ENCODE measurements around the gene ACAD9.

- TF ChIP-seq CTCF (IDR thresholded peaks at IDR 0.05) = no peak
- TF ChIP-seq POLR2A (IDR thresholded peaks at IDR 0.05) = no peak
Measured at GRCh38 chr3:128873244-128874022, 6.0 kb upstream of the ACAD9 start.
